Thyroid gland (tissue), 4 donors: ENCODE measurements around the gene PCYT2.

ENCODE experiments used
- CTCF ChIP-seq, 6 experiments: fragments of 200-600 bp in 3 of 6; fragments of 450-650 bp in 3 of 6; sonication (generic) in 3 of 6; IDR thresholded peaks; one replicate each; pipeline ENCODE4 v1.5.1; 2016 to 2019; ENCODE audit warnings: antibody characterized with exemption in 6 of 6, mild to moderate bottlenecking in 2 of 6, inconsistent platforms in 1 of 6, moderate library complexity in 1 of 6
- POLR2A ChIP-seq, 2 donors: fragments of 450-650 bp; IDR thresholded peaks; one replicate each; pipeline ENCODE4 v1.6.1; 2017; ENCODE audit warnings: antibody characterized with exemption in 2 of 2, mild to moderate bottlenecking in 2 of 2, moderate library complexity in 1 of 2

- TF ChIP-seq CTCF (IDR thresholded peaks at IDR 0.05) (no peak), POLR2A (IDR thresholded peaks at IDR 0.05) (no peak)
These were observed 59.8 kb downstream of the PCYT2 start for GRCh38 chr17:81851423-81851822.
